K562 (cell line): ENCODE data around the gene SF3B3. TPM values are rescaled to one million over a fixed set of nuclear protein-coding genes. Genes with fewer than 3 reads are reported as not detected.

Source experiments
- ATAC-seq: fragments of 200-7000 bp; cut with Tn5 transposase; 3 replicates; pipeline ENCODE4 v1.9.1; 2020; ENCODE audit warnings: moderate library complexity
- BruUV-seq: library from RNA; stranded (reverse); fragments of 400-500 nt; replicated peaks from 2 replicates; lab custom pipeline; 2021; lab: Mats Ljungman, UMichigan
- CTCF ChIA-PET: fragments of 300-600 bp; formaldehyde crosslinking; extraction: SDS; loops from one replicate; lab custom pipeline; 2021; ENCODE audit warnings: low intra/inter-chr PET ratio; lab: Yijun Ruan, JAX
- POLR2A ChIA-PET: fragments of 300-600, 350-650 bp; sonication (Branson Sonifier 250); formaldehyde crosslinking; extraction: SDS; loops from one replicate; lab custom pipeline; 2021; ENCODE audit warnings: antibody characterized with exemption, inconsistent platforms; lab: Yijun Ruan, JAX
- DNase-seq, 4 experiments: peaks; one replicate each; pipeline versions ENCODE4 v3.0.0 to v3.0.0-alpha.2; 2011 to 2018; ENCODE audit warnings: low spot score in 3 of 4, mixed read lengths in 3 of 4; ENCODE audit errors: extremely low read depth in 1 of 4
- FAIRE-seq: peaks from 2 replicates; lab custom pipeline; 2011; peaks lifted over from hg19 to GRCh38; lab: Jason Lieb, UNC
- H2AFZ ChIP-seq: 2 replicates; pipeline ENCODE4 v1.6.0; 2011; ENCODE audit warnings: low read depth, low read length, control low read depth, inconsistent platforms
- H3K27ac ChIP-seq: fragments of 200-600 bp; 3 replicates; pipeline ENCODE4 v1.8.0; 2011; ENCODE audit warnings: low read depth, mild to moderate bottlenecking, control low read depth, inconsistent platforms, low read length, moderate library complexity, mixed read lengths; ENCODE audit errors: extremely low read depth
- H3K27me3 ChIP-seq, 2 experiments: fragments of 300-600 bp in 1 of 2; 2 replicates in 1 of 2; 3 replicates in 1 of 2; pipeline versions ENCODE4 v1.6.0 to v1.8.0; 2011; ENCODE audit warnings: inconsistent platforms in 2 of 2, low read length in 2 of 2, mild to moderate bottlenecking in 1 of 2, mixed read lengths in 1 of 2, moderate library complexity in 1 of 2; ENCODE audit not compliant: control insufficient read depth in 2 of 2, insufficient read depth in 2 of 2
- H3K36me3 ChIP-seq: fragments of 300-600 bp; 3 replicates; pipeline ENCODE4 v1.8.0; 2011; ENCODE audit warnings: mild to moderate bottlenecking, low read length, inconsistent platforms; ENCODE audit not compliant: control insufficient read depth, insufficient read depth
- H3K4me1 ChIP-seq, 2 experiments: fragments of 200-600 bp in 1 of 2; replicated peaks in 1 of 2; 2 replicates in 1 of 2; 3 replicates in 1 of 2; pipeline versions ENCODE4 v1.5.1 to v1.8.0; 2011; ENCODE audit warnings: inconsistent platforms in 2 of 2, low read length in 2 of 2, mild to moderate bottlenecking in 1 of 2, mixed read lengths in 1 of 2, moderate library complexity in 1 of 2; ENCODE audit not compliant: control insufficient read depth in 2 of 2, insufficient read depth in 2 of 2
- H3K4me2 ChIP-seq: 2 replicates; pipeline ENCODE4 v1.6.1; 2011; ENCODE audit warnings: low read length, control low read depth, inconsistent platforms, mixed read lengths; ENCODE audit not compliant: insufficient read depth
- H3K4me3 ChIP-seq: fragments of 200-600 bp; sonication (generic), shearing (Covaris generic); 2 replicates; pipeline ENCODE4 v1.5.1; 2016; ENCODE audit warnings: control low read depth, inconsistent platforms
- H3K79me2 ChIP-seq: fragments of 200-600 bp; 3 replicates; pipeline ENCODE4 v1.8.0; 2011; ENCODE audit warnings: low read length, inconsistent platforms; ENCODE audit not compliant: control insufficient read depth, insufficient read depth
- H3K9ac ChIP-seq, 2 experiments: 2 replicates each; pipeline versions ENCODE4 v1.6.0 to v1.6.1; 2011; ENCODE audit warnings: low read depth in 2 of 2, low read length in 2 of 2, control low read depth in 1 of 2, inconsistent platforms in 1 of 2, mild to moderate bottlenecking in 1 of 2, mixed read lengths in 1 of 2; ENCODE audit not compliant: insufficient read depth in 1 of 2
- H3K9me1 ChIP-seq: one replicate; pipeline ENCODE4 v1.6.0; 2011; ENCODE audit warnings: inconsistent platforms, mild to moderate bottlenecking, low read length, moderate library complexity; ENCODE audit not compliant: control insufficient read depth, insufficient read depth
- H3K9me3 ChIP-seq: replicated peaks from 2 replicates; pipeline ENCODE4 v1.5.1; 2011; ENCODE audit warnings: low read depth, low read length, inconsistent platforms; ENCODE audit not compliant: control insufficient read depth, insufficient read depth
- H4K20me1 ChIP-seq: replicated peaks from 2 replicates; pipeline ENCODE4 v1.6.1; 2011; ENCODE audit warnings: low read length, inconsistent platforms, mixed read lengths; ENCODE audit not compliant: control insufficient read depth, insufficient read depth
- BCOR ChIP-seq: fragments of 450-650 bp; IDR thresholded peaks from 2 replicates; pipeline ENCODE4 v1.6.1; 2016
- BHLHE40 ChIP-seq: IDR thresholded peaks from 2 replicates; pipeline ENCODE4 v1.6.1; 2011; ENCODE audit warnings: low read length, improper control_type of control experiment
- E2F1 ChIP-seq: sonication (generic); formaldehyde crosslinking; IDR thresholded peaks from 2 replicates; pipeline ENCODE4 v1.8.1; 2023; ENCODE audit warnings: mild to moderate bottlenecking, missing genetic modification reagents, moderate library complexity
- EWSR1 ChIP-seq: fragments of 450-650 bp; IDR thresholded peaks from 2 replicates; pipeline ENCODE4 v1.6.1; 2018; ENCODE audit warnings: borderline replicate concordance, mild to moderate bottlenecking, low read depth, moderate library complexity; ENCODE audit not compliant: partially characterized antibody
- HMBOX1 ChIP-seq: sonication (generic); IDR thresholded peaks from 2 replicates; pipeline ENCODE4 v1.6.1; 2016
- MECOM ChIP-seq: fragments of 250-450 bp; sonication (Bioruptor Pico); IDR thresholded peaks from 2 replicates; pipeline ENCODE4 v1.8.0; 2022; ENCODE audit warnings: inconsistent platforms
- PML ChIP-seq: IDR thresholded peaks from 2 replicates; pipeline ENCODE4 v1.6.1; 2012; ENCODE audit warnings: low read length, inconsistent platforms
- PURB ChIP-seq: sonication (generic); formaldehyde crosslinking; IDR thresholded peaks from 2 replicates; pipeline ENCODE4 v1.9.0; 2021; ENCODE audit warnings: low read depth, mild to moderate bottlenecking, missing genetic modification reagents
- PYGO2 ChIP-seq: fragments of 450-650 bp; IDR thresholded peaks from 2 replicates; pipeline ENCODE4 v1.6.1; 2016; ENCODE audit warnings: mild to moderate bottlenecking, missing genetic modification characterization, moderate library complexity, missing compliant biosample characterization
- RBM15 ChIP-seq: fragments of 200-400 bp; formaldehyde crosslinking; IDR thresholded peaks from 2 replicates; pipeline ENCODE4 v1.6.1; 2018; ENCODE audit warnings: mild to moderate bottlenecking, low read length, moderate library complexity; ENCODE audit not compliant: insufficient read depth
- TRIM24 ChIP-seq, 2 experiments: fragments of 450-650 bp; IDR thresholded peaks; 2 replicates each; pipeline ENCODE4 v1.6.1; 2016
- VEZF1 ChIP-seq: fragments of 200-800 bp; sonication (Bioruptor generic); IDR thresholded peaks from 2 replicates; pipeline ENCODE4 v1.6.1; 2017; ENCODE audit warnings: missing genetic modification characterization, missing compliant biosample characterization
- XRCC4 ChIP-seq: IDR thresholded peaks from one replicate; pipeline ENCODE4 v1.6.1; 2011; ENCODE audit not compliant: insufficient read depth, insufficient read length; ENCODE audit errors: extremely low read depth
- ZNF165 ChIP-seq: fragments of 250-450 bp; sonication (Bioruptor Pico); IDR thresholded peaks from 2 replicates; pipeline ENCODE4 v1.4.0; 2020; ENCODE audit warnings: borderline replicate concordance
- ZNF347 ChIP-seq: fragments of 450-650 bp; formaldehyde crosslinking; IDR thresholded peaks from 2 replicates; pipeline ENCODE4 v1.4.0; 2020; ENCODE audit warnings: low read depth, mild to moderate bottlenecking, moderate library complexity
- ZNF384 ChIP-seq: IDR thresholded peaks from 2 replicates; pipeline ENCODE4 v1.6.1; 2012; ENCODE audit warnings: low read depth, low read length, improper control_type of control experiment
- ZNF583 ChIP-seq: fragments of 250-450 bp; sonication (Bioruptor Pico); IDR thresholded peaks from 2 replicates; pipeline ENCODE4 v1.4.0; 2020
- WGBS: fragments of 100-300 bp; shearing (Covaris generic); methylation state at CpG from one replicate; pipeline ENCODE4 v1.1.6; 2016; ENCODE audit warnings: low coverage, mixed read lengths; ENCODE audit not compliant: insufficient coverage; ENCODE audit errors: missing lambda C conversion rate; 5-methylcytosine and 5-hydroxymethylcytosine counted together
- in situ Hi-C: fragments of 300-500 bp; cut with MboI; formaldehyde crosslinking; loops from 4 replicates; pipeline ENCODE4 v1.15.0; 2018; ENCODE audit warnings: inconsistent platforms, mixed read lengths
- intact Hi-C: fragments of 100-400 bp; cut with micrococcal nuclease; formaldehyde crosslinking; loops from 2 replicates; pipeline ENCODE4 v1.14.2; 2022
- polyA plus RNA-seq, 8 experiments: library from polyadenylated mRNA; depleted of rRNA in 4 of 8; stranded (reverse) in 5 of 8; unstranded in 3 of 8; fragments of >200 nt; fragmentation: Nextera tagmentation in 2 of 8; fragmentation: Illumina TruSeq in 1 of 8; extraction: Ambion mirVana in 2 of 8; extraction: Trizol in 1 of 8; gene quantifications; 2 replicates each; pipeline versions ENCODE4 v1.2.1 to v1.2.3, GENCODE V29; 2011 to 2014; ENCODE audit warnings: inconsistent platforms in 1 of 8, missing spikeins in 1 of 8
- total RNA-seq, 7 experiments: library from RNA; depleted of rRNA in 6 of 7; stranded (reverse); fragments of >200 nt in 6 of 7; fragmentation: Illumina TruSeq in 2 of 7; extraction: Trizol in 2 of 7; gene quantifications; 2 replicates each; pipeline versions ENCODE4 v1.2.1 to v1.2.3, GENCODE V29; 2011 to 2021; ENCODE audit warnings: low replicate concordance in 1 of 7

The SF3B3 gene
- total and polyA plus RNA-seq, 9 of the 15 experiments (the other 6 are each of a cell fraction or from before 2014, with no cell fraction given), result 98.9 to 546 (median 221) TPM

GRCh38 chr16:70494202-70494770, 29.3 kb upstream of the SF3B3 start:
- no peaks in the 10 kb centered on the region; a peak in 1 of 5 replicates for H3K4me1 ChIP-seq
- no peaks in the 10 kb centered on the region for H3K27me3 ChIP-seq
- 63% methylated on average over 5 of the region's 5 CpGs for WGBS
- H3K79me2 ChIP-seq, result no peaks in the 10 kb centered on the region
- DNase-seq, result no peak
- H3K9me1 ChIP-seq, result no peaks in the 10 kb centered on the region
- H2AFZ ChIP-seq, result no peak overlapping the region
- H3K9ac ChIP-seq, result no peak overlapping the region
- H3K4me2 ChIP-seq, result no peak overlapping the region
- BruUV-seq, result no TSS peak
- ATAC-seq, result no peak
- H4K20me1 ChIP-seq, result no peaks in the 10 kb centered on the region
- CTCF ChIA-PET, result no interaction called here
- no peak for FAIRE-seq
- intact Hi-C loops, result no loop called here
- H3K9me3 ChIP-seq, result no peaks in the 10 kb centered on the region
- no peak overlapping the region for H3K27ac ChIP-seq
- in situ Hi-C loops, result no loop called here
- TF ChIP-seq PYGO2 (tag) (no peak), HMBOX1 (no peak), PURB (no peak), BCOR (no peak), ZNF347 (CRISPR knock-in tag) (no peak), VEZF1 (CRISPR knock-in tag) (no peak), ZNF384 (no peak), ZNF165 (CRISPR knock-in tag) (no peak), XRCC4 (no peak), EWSR1 (no peak), MECOM (no peak), ZNF583 (CRISPR knock-in tag) (no peak), PML (no peak), TRIM24 (IDR thresholded peaks at IDR 0.05) (no peak), RBM15 (no peak), BHLHE40 (no peak), E2F1 (no peak)
- TF ChIP-seq, all 486 proteins: peak for 0
- POLR2A ChIA-PET, result interaction anchor here (1.1 kb wide), 1 partner anchor 15 kb away, joined by 3 read pairs; no protein-coding TSS in a partner anchor
- Histone ChIP-seq H3K4me3 (no peak overlapping the region), H3K36me3 (peaks cover 50% of the 10 kb centered on the region; the same call in 2 of the 3 replicates)
